H1 (cell line): ENCODE data around the gene ALK.

Experiments used
- EZH2 ChIP-seq: fragments of 200-600 bp; sonication (generic); IDR thresholded peaks from 2 replicates; pipeline ENCODE4 v1.7.1; 2012; ENCODE audit warnings: low read depth, mild to moderate bottlenecking, moderate library complexity, low read length, inconsistent platforms; ENCODE audit not compliant: severe bottlenecking
- TF ChIP-seq, protein P1 (sequence below): IDR thresholded peaks from 2 replicates; pipeline ENCODE4 v1.6.1; 2011; ENCODE audit warnings: low read depth, mild to moderate bottlenecking, low read length; ENCODE audit not compliant: insufficient read depth

DNA sequence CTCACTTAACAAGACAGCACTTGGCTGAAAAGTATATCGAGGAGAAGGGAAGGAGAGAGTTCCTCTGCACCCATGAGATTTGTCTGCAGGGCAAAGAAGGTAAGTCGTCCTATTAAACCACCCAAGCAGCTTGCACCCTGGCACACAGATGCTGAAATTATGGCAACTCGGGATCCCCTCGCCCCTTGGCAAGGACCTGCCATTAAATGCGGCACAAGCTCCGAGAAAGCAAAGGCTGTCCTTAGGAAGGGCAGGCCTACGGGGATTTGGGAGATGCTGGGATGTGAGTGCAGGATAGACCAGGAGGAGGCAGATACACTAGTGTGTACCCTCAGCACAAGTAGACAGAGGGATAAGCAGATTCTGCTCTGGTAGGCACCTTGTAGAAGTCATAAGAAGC is 191.5 kb downstream of the ALK start:
- TF ChIP-seq EZH2 = no peak
- TF ChIP-seq, protein P1, sequence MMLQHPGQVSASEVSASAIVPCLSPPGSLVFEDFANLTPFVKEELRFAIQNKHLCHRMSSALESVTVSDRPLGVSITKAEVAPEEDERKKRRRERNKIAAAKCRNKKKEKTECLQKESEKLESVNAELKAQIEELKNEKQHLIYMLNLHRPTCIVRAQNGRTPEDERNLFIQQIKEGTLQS = no peak
